ENCODE data around the gene PRKG1.

GRCh38 chr10:51095444-51095843 is 21.2 kb downstream of the PRKG1 start:
- no peak for TF ChIP-seq EZH2 (IDR thresholded peaks at IDR 0.05; ENCODE audit: borderline replicate concordance, low read length)
- TF ChIP-seq, protein P1, sequence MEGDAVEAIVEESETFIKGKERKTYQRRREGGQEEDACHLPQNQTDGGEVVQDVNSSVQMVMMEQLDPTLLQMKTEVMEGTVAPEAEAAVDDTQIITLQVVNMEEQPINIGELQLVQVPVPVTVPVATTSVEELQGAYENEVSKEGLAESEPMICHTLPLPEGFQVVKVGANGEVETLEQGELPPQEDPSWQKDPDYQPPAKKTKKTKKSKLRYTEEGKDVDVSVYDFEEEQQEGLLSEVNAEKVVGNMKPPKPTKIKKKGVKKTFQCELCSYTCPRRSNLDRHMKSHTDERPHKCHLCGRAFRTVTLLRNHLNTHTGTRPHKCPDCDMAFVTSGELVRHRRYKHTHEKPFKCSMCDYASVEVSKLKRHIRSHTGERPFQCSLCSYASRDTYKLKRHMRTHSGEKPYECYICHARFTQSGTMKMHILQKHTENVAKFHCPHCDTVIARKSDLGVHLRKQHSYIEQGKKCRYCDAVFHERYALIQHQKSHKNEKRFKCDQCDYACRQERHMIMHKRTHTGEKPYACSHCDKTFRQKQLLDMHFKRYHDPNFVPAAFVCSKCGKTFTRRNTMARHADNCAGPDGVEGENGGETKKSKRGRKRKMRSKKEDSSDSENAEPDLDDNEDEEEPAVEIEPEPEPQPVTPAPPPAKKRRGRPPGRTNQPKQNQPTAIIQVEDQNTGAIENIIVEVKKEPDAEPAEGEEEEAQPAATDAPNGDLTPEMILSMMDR (conservative IDR thresholded peaks at IDR 0.05 in 1 of 2, IDR thresholded peaks at IDR 0.05 in 1 of 2; ENCODE audit: extremely low read depth in 1 of 2, insufficient read depth in 1 of 2, low read depth in 1 of 2, low read length in 2 of 2), result no peak
